ENCODE measurements around the gene GALNT9. TPM values are rescaled to one million over a fixed set of nuclear protein-coding genes. Genes with fewer than 3 reads are reported as not detected.

GALNT9 gene
- polyA plus RNA-seq, 3 donors, result not detected

GRCh38 chr12:132343294-132344004 is 14.1 kb upstream of the GALNT9 start:
- 16% methylated on average over 15 of the region's 23 CpGs for WGBS (ENCODE audit: insufficient coverage)
- no peaks in the 10 kb centered on the region for H3K79me2 ChIP-seq (ENCODE audit: insufficient read depth, low read length)
- H2AFZ ChIP-seq (ENCODE audit: insufficient read depth, low read depth, low read length, poor library complexity, severe bottlenecking), result no peak overlapping the region
- H3K9ac ChIP-seq (ENCODE audit: insufficient read depth, low read length, poor library complexity, severe bottlenecking), result no peak overlapping the region
- intact Hi-C loops (cut with micrococcal nuclease), result no loop called here
- no peaks in the 10 kb centered on the region for H3K9me3 ChIP-seq (replicated peaks in 1 of 2; ENCODE audit: control insufficient read depth in 1 of 2, insufficient read depth in 1 of 2, low read length in 2 of 2)
- TF ChIP-seq CTCF (IDR thresholded peaks at IDR 0.05), result no peak
- no peak overlapping the region for H3K27ac ChIP-seq (ENCODE audit: low read depth in 1 of 2, low read length in 2 of 2)
- H3K27me3 Mint-ChIP-seq (ENCODE audit: low read depth in 3 of 3), result peaks cover 2 to 19% (median 12%) of the 10 kb centered on the region in 3 donors
- DNase-seq, result no peak
- H3K4me3 Mint-ChIP-seq, result peak overlapping the region in 1 of 2 donors; percentile 4
- no peaks in the 10 kb centered on the region for H3K4me1 Mint-ChIP-seq
- no peaks in the 10 kb centered on the region for H4K20me1 ChIP-seq (ENCODE audit: insufficient read depth, low read length)
- H3K4me1 ChIP-seq (ENCODE audit: control insufficient read depth in 1 of 2, insufficient read depth in 2 of 2, low read length in 2 of 2), result no peaks in the 10 kb centered on the region
- H3K36me3 Mint-ChIP-seq, result no peaks in the 10 kb centered on the region
- H3K9me3 Mint-ChIP-seq, result peaks cover 0 to 11% (median 0%) of the 10 kb centered on the region in 7 donors
- H3K4me3 ChIP-seq (replicated peaks in 1 of 3; ENCODE audit: low read depth in 2 of 3, low read length in 3 of 3), result no peak overlapping the region
- peak overlapping the region in 1 of 7 donors; percentile 61 for H3K27ac Mint-ChIP-seq
- H3K36me3 ChIP-seq (replicated peaks in 1 of 2; ENCODE audit: control insufficient read depth in 1 of 2, insufficient read depth in 2 of 2, low read length in 2 of 2), result no peaks in the 10 kb centered on the region
- H3K4me2 ChIP-seq (replicated peaks; ENCODE audit: extremely low read depth, low read length, poor library complexity, severe bottlenecking), result no peak overlapping the region
- peaks cover 0 to 10% of the 10 kb centered on the region in 2 donors for H3K27me3 ChIP-seq (ENCODE audit: control insufficient read depth in 2 of 2, insufficient read depth in 2 of 2, low read length in 2 of 2)

GRCh38 chr12:132342251-132343227 is 13.2 kb upstream of the GALNT9 start:
- no peaks in the 10 kb centered on the region for H3K4me1 Mint-ChIP-seq
- no peak overlapping the region for H2AFZ ChIP-seq (ENCODE audit: insufficient read depth, low read depth, low read length, poor library complexity, severe bottlenecking)
- no peak for DNase-seq

More at GRCh38 chr12:132342251-132343227, 13.2 kb upstream of the GALNT9 start:
- no peaks in the 10 kb centered on the region for H3K9me3 ChIP-seq (replicated peaks in 1 of 2; ENCODE audit: control insufficient read depth in 1 of 2, insufficient read depth in 1 of 2, low read length in 2 of 2)
- no peaks in the 10 kb centered on the region for H3K4me1 ChIP-seq (ENCODE audit: control insufficient read depth in 1 of 2, insufficient read depth in 2 of 2, low read length in 2 of 2)
- peak; percentile 11 for TF ChIP-seq CTCF (IDR thresholded peaks at IDR 0.05)
- peaks cover 2 to 20% (median 12%) of the 10 kb centered on the region in 3 donors for H3K27me3 Mint-ChIP-seq (ENCODE audit: low read depth in 3 of 3)
- no peaks in the 10 kb centered on the region for H3K36me3 Mint-ChIP-seq
- no peak overlapping the region for H3K27ac Mint-ChIP-seq
- no peak overlapping the region for H3K27ac ChIP-seq (ENCODE audit: low read depth in 1 of 2, low read length in 2 of 2)
- no peak overlapping the region for H3K9ac ChIP-seq (ENCODE audit: insufficient read depth, low read length, poor library complexity, severe bottlenecking)
- no peaks in the 10 kb centered on the region for H3K36me3 ChIP-seq (replicated peaks in 1 of 2; ENCODE audit: control insufficient read depth in 1 of 2, insufficient read depth in 2 of 2, low read length in 2 of 2)
- H3K4me3 ChIP-seq (replicated peaks in 1 of 3; ENCODE audit: low read depth in 2 of 3, low read length in 3 of 3), result no peak overlapping the region
- peak overlapping the region in 1 of 2 donors; percentile 2 for H3K4me3 Mint-ChIP-seq
- no peak overlapping the region for H3K4me2 ChIP-seq (replicated peaks; ENCODE audit: extremely low read depth, low read length, poor library complexity, severe bottlenecking)
- H3K79me2 ChIP-seq (ENCODE audit: insufficient read depth, low read length), result no peaks in the 10 kb centered on the region
- no peaks in the 10 kb centered on the region for H4K20me1 ChIP-seq (ENCODE audit: insufficient read depth, low read length)
- peaks cover 0 to 15% (median 0%) of the 10 kb centered on the region in 7 donors for H3K9me3 Mint-ChIP-seq
- intact Hi-C loops (cut with micrococcal nuclease), result no loop called here
- H3K27me3 ChIP-seq (ENCODE audit: control insufficient read depth in 2 of 2, insufficient read depth in 2 of 2, low read length in 2 of 2), result peaks cover 0 to 10% of the 10 kb centered on the region in 2 donors
- 56% methylated on average over 15 of the region's 24 CpGs for WGBS (ENCODE audit: insufficient coverage)
